Endodermal cell (in vitro differentiated cells): ENCODE measurements around the gene SCT. TPM values are rescaled to one million over a fixed set of nuclear protein-coding genes. Genes with fewer than 3 reads are reported as not detected.
"Not testable (repeated sequence)": the region's sequence is repeated elsewhere in the genome, so short reads cannot be mapped to it uniquely, and the experiment has no call there.

Source experiments
- DNase-seq: peaks from one replicate; pipeline ENCODE4 v3.0.0-alpha.2; 2017
- H3K27ac ChIP-seq: 2 replicates; pipeline ENCODE4 v1.5.1; 2013; ENCODE audit warnings: mild to moderate bottlenecking, low read depth, low read length, moderate library complexity
- H3K27me3 ChIP-seq: 2 replicates; pipeline ENCODE4 v1.6.1; 2013; ENCODE audit warnings: mild to moderate bottlenecking, low read length, moderate library complexity; ENCODE audit not compliant: insufficient read depth, control insufficient read depth, poor library complexity, severe bottlenecking
- H3K36me3 ChIP-seq: 2 replicates; pipeline ENCODE4 v1.7.0; 2013; ENCODE audit warnings: mild to moderate bottlenecking, low read length, moderate library complexity; ENCODE audit not compliant: control insufficient read depth, insufficient read depth
- H3K4me1 ChIP-seq: one replicate; pipeline ENCODE4 v1.7.0; 2013; ENCODE audit warnings: low read length; ENCODE audit not compliant: control insufficient read depth, insufficient read depth
- H3K4me3 ChIP-seq: 2 replicates; pipeline ENCODE4 v1.5.1; 2013; ENCODE audit warnings: mild to moderate bottlenecking, low read length, moderate library complexity
- H3K9ac ChIP-seq: 2 replicates; pipeline ENCODE4 v1.6.1; 2013; ENCODE audit warnings: mild to moderate bottlenecking, low read length, moderate library complexity; ENCODE audit not compliant: poor library complexity, severe bottlenecking; ENCODE audit errors: extremely low read depth
- H3K9me3 ChIP-seq: 2 replicates; pipeline ENCODE4 v1.6.1; 2013; ENCODE audit warnings: mild to moderate bottlenecking, low read length, moderate library complexity; ENCODE audit not compliant: control insufficient read depth
- H3K27ac Mint-ChIP-seq: 2 replicates; pipeline ENCODE4 v1.8.0; 2020; ENCODE audit warnings: mixed read lengths
- H3K27me3 Mint-ChIP-seq: 2 replicates; pipeline ENCODE4 v1.8.0; 2021; ENCODE audit warnings: mild to moderate bottlenecking, mixed read lengths; ENCODE audit not compliant: insufficient read depth
- H3K36me3 Mint-ChIP-seq: 2 replicates; pipeline ENCODE4 v1.8.0; 2020; ENCODE audit warnings: low read depth, mixed read lengths
- H3K4me1 Mint-ChIP-seq: 2 replicates; pipeline ENCODE4 v1.8.0; 2020; ENCODE audit warnings: mixed read lengths
- H3K4me3 Mint-ChIP-seq: 2 replicates; pipeline ENCODE4 v1.8.0; 2020; ENCODE audit warnings: mild to moderate bottlenecking, moderate library complexity, mixed read lengths
- H3K9me3 Mint-ChIP-seq: 2 replicates; pipeline ENCODE4 v1.8.0; 2020; ENCODE audit warnings: mild to moderate bottlenecking, mixed read lengths
- CTCF ChIP-seq: fragments of 200-600 bp; sonication (generic); conservative IDR thresholded peaks from 2 replicates; pipeline ENCODE4 v1.5.0; 2021; ENCODE audit warnings: antibody characterized with exemption, mild to moderate bottlenecking
- WGBS, 2 experiments: methylation state at CpG; one replicate each; pipeline versions ENCODE4 v1.1.5 to v1.1.7; 2013; ENCODE audit warnings: missing lambda C conversion rate in 2 of 2, mixed read lengths in 1 of 2; ENCODE audit not compliant: insufficient coverage in 1 of 2, insufficient read length in 1 of 2; 5-methylcytosine and 5-hydroxymethylcytosine counted together
- total RNA-seq, 2 donors: library from RNA; stranded (reverse); fragmentation: NEBNext Ultra II Directional in 1 of 2; extraction: Animal tissue kit (Norgen Biotek cat#: 25700) in 1 of 2; gene quantifications; 2 replicates in 1 of 2; 3 replicates in 1 of 2; pipeline ENCODE4 v1.2.1, GENCODE V29; 2021

SCT gene
- total RNA-seq, 2 donors from 2014 or later, result 3.9 to 6.1 TPM

GRCh38 chr11:650482-650881 lies 23.5 kb upstream of the SCT start:
- H3K9me3 ChIP-seq, result no peaks in the 10 kb centered on the region
- Mint-ChIP-seq H3K27me3 (no peaks in the 10 kb centered on the region), H3K4me3 (no peak overlapping the region), H3K9me3 (no peaks in the 10 kb centered on the region), H3K4me1 (no peaks in the 10 kb centered on the region), H3K36me3 (peaks cover 57% of the 10 kb centered on the region), H3K27ac (no peak overlapping the region)
- no peaks in the 10 kb centered on the region for H3K27me3 ChIP-seq
- no peak overlapping the region for H3K4me3 ChIP-seq
- H3K4me1 ChIP-seq, result no peaks in the 10 kb centered on the region
- no peak for DNase-seq
- peaks cover 28% of the 10 kb centered on the region for H3K36me3 ChIP-seq
- H3K9ac ChIP-seq, result no peak overlapping the region
- no peak for TF ChIP-seq CTCF
- 97 to 98% methylated on average over 10 of the region's 10 CpGs for WGBS, 2 experiments
- H3K27ac ChIP-seq, result no peak overlapping the region

GRCh38 chr11:647672-648158 lies 20.7 kb upstream of the SCT start:
- DNase-seq, H3K4me3 ChIP-seq, H3K27ac ChIP-seq, H3K4me1 Mint-ChIP-seq, H3K4me3 Mint-ChIP-seq, H3K9me3 Mint-ChIP-seq, H3K27me3 ChIP-seq, H3K9ac ChIP-seq, H3K27me3 Mint-ChIP-seq, H3K4me1 ChIP-seq, H3K9me3 ChIP-seq, H3K27ac Mint-ChIP-seq: not testable (repeated sequence)
- H3K36me3 ChIP-seq, result peaks cover 19% of the 10 kb centered on the region
- H3K36me3 Mint-ChIP-seq, result peaks cover 47% of the 10 kb centered on the region
- 96 to 100% methylated on average over 4 to 10 of the region's 14 CpGs for WGBS, 2 experiments

GRCh38 chr11:646214-646613 lies 19.2 kb upstream of the SCT start:
- no peak for TF ChIP-seq CTCF
- Mint-ChIP-seq H3K4me1 (no peaks in the 10 kb centered on the region), H3K4me3 (no peak overlapping the region), H3K27me3 (no peaks in the 10 kb centered on the region), H3K27ac (no peak overlapping the region), H3K9me3 (no peaks in the 10 kb centered on the region), H3K36me3 (peaks cover 38% of the 10 kb centered on the region)
- Histone ChIP-seq H3K27ac (no peak overlapping the region), H3K9me3 (no peaks in the 10 kb centered on the region), H3K4me3 (no peak overlapping the region), H3K36me3 (peaks cover 13% of the 10 kb centered on the region), H3K9ac (no peak overlapping the region), H3K4me1 (no peaks in the 10 kb centered on the region), H3K27me3 (peaks cover under 1% of the 10 kb centered on the region)
- no peak for DNase-seq
- WGBS, 2 experiments, result 92 to 100% methylated on average over 1 to 9 of the region's 14 CpGs

GRCh38 chr11:645536-645935 lies 18.6 kb upstream of the SCT start:
- no peaks in the 10 kb centered on the region for H3K9me3 Mint-ChIP-seq

More at GRCh38 chr11:645536-645935, 18.6 kb upstream of the SCT start:
- no peak overlapping the region for H3K27ac Mint-ChIP-seq
- peaks cover 4% of the 10 kb centered on the region for H3K27me3 Mint-ChIP-seq
- WGBS, 2 experiments, result 90 to 91% methylated on average over 15 to 16 of the region's 16 CpGs
- Histone ChIP-seq H3K4me3 (no peak overlapping the region), H3K4me1 (no peaks in the 10 kb centered on the region), H3K27me3 (peaks cover 7% of the 10 kb centered on the region), H3K36me3 (peaks cover 9% of the 10 kb centered on the region), H3K9ac (no peak overlapping the region), H3K27ac (no peak overlapping the region), H3K9me3 (no peaks in the 10 kb centered on the region)
- no peak for DNase-seq
- TF ChIP-seq CTCF, result no peak
- H3K4me3 Mint-ChIP-seq, result no peak overlapping the region
- H3K36me3 Mint-ChIP-seq, result peaks cover 33% of the 10 kb centered on the region
- no peaks in the 10 kb centered on the region for H3K4me1 Mint-ChIP-seq
